Ascending aorta (tissue), 2 donors: ENCODE measurements around the gene SMAD1. TPM values are rescaled to one million over a fixed set of nuclear protein-coding genes. Genes with fewer than 3 reads are reported as not detected.

Experiments
- DNase-seq, 2 donors: peaks; one replicate each; pipeline ENCODE4 v3.0.0-alpha.2; 2019; ENCODE audit warnings: low spot score in 2 of 2
- H3K27ac ChIP-seq, 2 donors: fragments of 200-600 bp; sonication (generic); one replicate each; pipeline ENCODE4 v1.5.1; 2016 to 2017; ENCODE audit warnings: mild to moderate bottlenecking in 1 of 2
- H3K27me3 ChIP-seq: fragments of 200-600 bp; sonication (generic); one replicate; pipeline ENCODE4 v1.5.1; 2017
- H3K36me3 ChIP-seq, 2 donors: fragments of 200-600 bp; sonication (generic); one replicate each; pipeline ENCODE4 v1.5.1; 2016
- H3K4me1 ChIP-seq, 2 donors: fragments of 200-600 bp; sonication (generic); one replicate each; pipeline ENCODE4 v1.5.1; 2016 to 2017; ENCODE audit warnings: mild to moderate bottlenecking in 1 of 2
- H3K4me3 ChIP-seq, 2 donors: fragments of 200-600 bp; sonication (generic); one replicate each; pipeline ENCODE4 v1.5.1; 2016 to 2017; ENCODE audit warnings: mild to moderate bottlenecking in 1 of 2
- H3K9me3 ChIP-seq, 2 donors: fragments of 200-600 bp; sonication (generic); one replicate each; pipeline ENCODE4 v1.5.1; 2016
- CTCF ChIP-seq, 3 experiments: fragments of 200-600 bp in 2 of 3; fragments of 450-650 bp in 1 of 3; sonication (generic) in 2 of 3; IDR thresholded peaks; one replicate each; pipeline ENCODE4 v1.5.1; 2016 to 2019; ENCODE audit warnings: antibody characterized with exemption in 3 of 3, mild to moderate bottlenecking in 1 of 3, moderate library complexity in 1 of 3
- intact Hi-C: fragments of 100-400 bp; cut with DNase I; formaldehyde crosslinking; loops from one replicate; pipeline ENCODE4 v1.15.1; 2023
- total RNA-seq: library from RNA; depleted of rRNA; stranded (reverse); fragments of >200 nt; gene quantifications from one replicate; pipeline ENCODE4 v1.1.0, GENCODE V29; 2016

The SMAD1 gene
- total RNA-seq, 1 donor from 2014 or later: 20.1 TPM

GRCh38 chr4:145524552-145524951, 42.9 kb downstream of the SMAD1 start:
- Histone ChIP-seq H3K27ac (no peak overlapping the region), H3K27me3 (no peaks in the 10 kb centered on the region), H3K9me3 (no peaks in the 10 kb centered on the region), H3K36me3 (no peaks in the 10 kb centered on the region), H3K4me1 (no peaks in the 10 kb centered on the region), H3K4me3 (no peak overlapping the region)
- no peak for TF ChIP-seq CTCF (IDR thresholded peaks at IDR 0.05)
- DNase-seq: no peak
- intact Hi-C loops: no loop called here

GRCh38 chr4:145525291-145525740, 43.7 kb downstream of the SMAD1 start:
- Histone ChIP-seq H3K9me3 (no peaks in the 10 kb centered on the region), H3K36me3 (no peaks in the 10 kb centered on the region), H3K4me3 (no peak overlapping the region), H3K27me3 (no peaks in the 10 kb centered on the region), H3K4me1 (no peaks in the 10 kb centered on the region), H3K27ac (no peak overlapping the region)
- no peak for TF ChIP-seq CTCF (IDR thresholded peaks at IDR 0.05)
- DNase-seq: no peak
- intact Hi-C loops: no loop called here

DNA sequence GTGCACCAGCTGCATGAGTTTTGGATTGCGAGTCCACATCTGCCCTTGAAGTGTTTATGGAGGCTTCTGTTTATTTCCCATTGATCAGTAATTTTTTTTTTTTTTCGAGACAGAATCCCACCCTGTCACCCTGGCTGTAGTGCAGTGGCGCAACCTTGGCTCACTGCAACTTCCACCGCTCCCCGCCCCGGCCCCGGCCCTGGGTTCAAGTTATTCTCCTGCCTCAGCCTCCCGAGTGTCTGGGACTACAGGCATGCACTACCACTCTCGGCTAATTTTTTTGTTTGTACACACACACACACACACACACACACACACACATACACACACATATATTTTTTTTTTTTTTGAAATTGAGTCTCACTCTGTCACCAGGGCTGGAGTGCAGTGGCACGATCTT, 46.1 kb downstream of the SMAD1 start:
- Histone ChIP-seq H3K36me3 (no peaks in the 10 kb centered on the region), H3K4me1 (no peaks in the 10 kb centered on the region), H3K9me3 (no peaks in the 10 kb centered on the region), H3K27ac (no peak overlapping the region), H3K4me3 (no peak overlapping the region), H3K27me3 (no peaks in the 10 kb centered on the region)
- TF ChIP-seq CTCF (IDR thresholded peaks at IDR 0.05): no peak
- intact Hi-C loops: no loop called here
- DNase-seq: no peak

DNA sequence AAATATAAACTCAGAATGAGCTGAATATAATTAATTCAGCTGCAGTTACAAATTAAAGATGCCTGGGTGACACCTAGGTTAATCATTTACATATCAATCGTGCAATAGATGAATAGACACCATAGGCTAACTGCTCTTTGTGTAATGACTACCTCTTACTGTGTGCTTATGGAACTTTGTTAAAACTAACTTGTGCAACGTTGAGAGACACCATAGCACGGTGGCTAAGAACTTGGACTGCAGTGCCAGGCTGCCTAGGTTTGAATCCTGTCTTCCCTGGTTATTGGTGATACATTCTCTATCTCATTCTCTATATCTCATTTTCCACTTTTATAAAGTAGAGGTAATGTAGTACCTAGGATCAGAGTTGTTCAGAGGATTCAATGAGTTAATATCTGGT, 46.9 kb downstream of the SMAD1 start:
- no peaks in the 10 kb centered on the region for H3K36me3 ChIP-seq
- no peaks in the 10 kb centered on the region for H3K9me3 ChIP-seq
- DNase-seq: no peak
- no peaks in the 10 kb centered on the region for H3K27me3 ChIP-seq
- no peak overlapping the region for H3K27ac ChIP-seq
- no peak for TF ChIP-seq CTCF (IDR thresholded peaks at IDR 0.05)
- no peaks in the 10 kb centered on the region for H3K4me1 ChIP-seq
- no peak overlapping the region for H3K4me3 ChIP-seq
- intact Hi-C loops: no loop called here

GRCh38 chr4:145530189-145530588, 48.5 kb downstream of the SMAD1 start:
- Histone ChIP-seq H3K27ac (no peak overlapping the region), H3K4me1 (no peaks in the 10 kb centered on the region), H3K36me3 (no peaks in the 10 kb centered on the region), H3K4me3 (no peak overlapping the region), H3K9me3 (no peaks in the 10 kb centered on the region), H3K27me3 (no peaks in the 10 kb centered on the region)
- DNase-seq: no peak
- TF ChIP-seq CTCF (IDR thresholded peaks at IDR 0.05): no peak
- intact Hi-C loops: no loop called here

GRCh38 chr4:145530662-145531061, 49.0 kb downstream of the SMAD1 start:
- Histone ChIP-seq H3K36me3 (no peaks in the 10 kb centered on the region), H3K4me3 (no peak overlapping the region), H3K4me1 (no peaks in the 10 kb centered on the region), H3K27ac (no peak overlapping the region), H3K27me3 (no peaks in the 10 kb centered on the region), H3K9me3 (no peaks in the 10 kb centered on the region)
- intact Hi-C loops: no loop called here
- no peak for DNase-seq
- TF ChIP-seq CTCF (IDR thresholded peaks at IDR 0.05): no peak
